Tibial artery (tissue), 4 donors: ENCODE results near the gene GALNT6.

ENCODE experiments used
- DNase-seq, 2 donors: peaks; one replicate each; pipeline ENCODE4 v3.0.0-alpha.2; 2019
- H3K27ac ChIP-seq, 2 donors: fragments of 200-600 bp; sonication (generic) in 1 of 2; 1 replicate in 1 of 2; 2 replicates in 1 of 2; pipeline ENCODE4 v1.5.1; 2018 to 2019; ENCODE audit warnings: mild to moderate bottlenecking in 1 of 2
- H3K27me3 ChIP-seq, 2 donors: fragments of 200-600 bp; sonication (generic) in 1 of 2; one replicate each; pipeline versions ENCODE4 v1.5.1 to v1.6.0; 2016 to 2019
- H3K36me3 ChIP-seq, 3 donors: fragments of 200-600 bp; sonication (generic) in 2 of 3; one replicate each; pipeline ENCODE4 v1.5.1; 2016 to 2019; ENCODE audit warnings: mild to moderate bottlenecking in 2 of 3
- H3K4me1 ChIP-seq, 4 donors: fragments of 200-600 bp; sonication (generic) in 2 of 4; 1 replicate in 3 of 4; 2 replicates in 1 of 4; pipeline ENCODE4 v1.5.1; 2016 to 2019
- H3K4me3 ChIP-seq, 2 donors: fragments of 200-600 bp; sonication (generic) in 1 of 2; 1 replicate in 1 of 2; 2 replicates in 1 of 2; pipeline ENCODE4 v1.5.1; 2018 to 2019; ENCODE audit warnings: mild to moderate bottlenecking in 2 of 2
- H3K9me3 ChIP-seq, 3 donors: fragments of 200-600 bp; sonication (generic) in 1 of 3; one replicate each; pipeline ENCODE4 v1.5.1; 2016 to 2019
- intact Hi-C: fragments of 100-400 bp; cut with DNase I; formaldehyde crosslinking; loops from one replicate; pipeline ENCODE4 v1.15.0; 2023; ENCODE audit warnings: low total_unique reads
- TF ChIP-seq, protein P1 (sequence below), 2 experiments: fragments of 200-600 bp in 1 of 2; fragments of 450-650 bp in 1 of 2; IDR thresholded peaks; one replicate each; pipeline ENCODE4 v1.5.1; 2017 to 2019; ENCODE audit warnings: antibody characterized with exemption in 2 of 2, mild to moderate bottlenecking in 1 of 2, moderate library complexity in 1 of 2

Gene GALNT6

DNA sequence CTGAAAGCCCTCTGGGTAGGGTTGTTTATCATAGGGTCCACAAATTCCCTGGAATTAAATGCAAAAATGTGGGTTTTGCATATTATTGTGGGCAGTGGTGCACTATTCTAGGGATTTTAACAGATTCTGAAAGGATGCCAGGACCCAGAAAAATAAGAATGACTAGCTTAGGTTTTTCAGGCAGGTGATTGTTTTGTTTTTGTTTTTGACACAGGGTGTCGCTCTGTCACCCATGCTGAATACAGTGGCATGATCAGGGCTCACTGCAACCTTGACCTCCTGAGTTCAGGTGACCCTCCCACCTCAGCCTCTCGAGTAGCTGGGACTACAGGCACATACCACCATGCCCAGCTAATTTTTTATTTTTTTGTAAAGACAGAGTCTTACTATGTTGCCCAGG is 19.2 kb downstream of the GALNT6 start:
- DNase-seq, result no peak
- H3K4me3 ChIP-seq, result no peak overlapping the region
- H3K27ac ChIP-seq, result peak overlapping the region; percentile 45 to 49

DNA sequence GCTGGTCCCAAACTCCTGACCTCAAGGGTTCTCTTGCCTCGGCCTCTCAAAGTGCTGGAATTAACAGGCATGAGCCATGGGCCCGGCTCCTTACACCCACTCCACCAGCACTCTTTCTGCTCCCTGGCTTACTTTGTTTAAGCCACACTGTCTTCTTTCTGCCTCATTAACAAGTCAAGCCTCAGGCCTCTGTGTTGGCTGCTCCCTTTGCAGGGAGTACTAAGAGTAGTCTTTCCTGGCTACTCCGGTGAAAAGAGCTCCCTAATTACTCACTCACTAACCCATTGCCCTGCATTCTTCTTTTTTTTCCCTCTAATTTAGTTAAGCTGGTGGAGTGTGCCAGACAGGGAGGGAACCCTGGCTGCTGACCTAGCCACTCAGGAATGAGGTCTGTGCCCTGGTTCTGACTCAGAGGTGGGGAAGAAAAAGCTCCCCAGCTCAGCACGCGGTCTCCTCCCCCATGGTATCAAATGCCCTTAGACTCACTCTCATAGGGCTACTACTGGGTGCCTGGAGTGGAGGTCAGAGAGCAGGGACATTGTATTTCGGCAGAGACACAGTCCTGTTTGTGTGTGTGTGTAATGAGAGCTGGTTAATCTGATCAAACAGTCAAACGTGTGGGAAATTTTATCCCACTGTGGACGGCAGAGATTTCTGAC is 19.8 kb downstream of the GALNT6 start:
- H3K4me1 ChIP-seq, result peaks cover 0 to 13% (median 5%) of the 10 kb centered on the region in 4 donors
- peak overlapping the region; percentile 45 to 49 for H3K27ac ChIP-seq
- TF ChIP-seq, protein P1, sequence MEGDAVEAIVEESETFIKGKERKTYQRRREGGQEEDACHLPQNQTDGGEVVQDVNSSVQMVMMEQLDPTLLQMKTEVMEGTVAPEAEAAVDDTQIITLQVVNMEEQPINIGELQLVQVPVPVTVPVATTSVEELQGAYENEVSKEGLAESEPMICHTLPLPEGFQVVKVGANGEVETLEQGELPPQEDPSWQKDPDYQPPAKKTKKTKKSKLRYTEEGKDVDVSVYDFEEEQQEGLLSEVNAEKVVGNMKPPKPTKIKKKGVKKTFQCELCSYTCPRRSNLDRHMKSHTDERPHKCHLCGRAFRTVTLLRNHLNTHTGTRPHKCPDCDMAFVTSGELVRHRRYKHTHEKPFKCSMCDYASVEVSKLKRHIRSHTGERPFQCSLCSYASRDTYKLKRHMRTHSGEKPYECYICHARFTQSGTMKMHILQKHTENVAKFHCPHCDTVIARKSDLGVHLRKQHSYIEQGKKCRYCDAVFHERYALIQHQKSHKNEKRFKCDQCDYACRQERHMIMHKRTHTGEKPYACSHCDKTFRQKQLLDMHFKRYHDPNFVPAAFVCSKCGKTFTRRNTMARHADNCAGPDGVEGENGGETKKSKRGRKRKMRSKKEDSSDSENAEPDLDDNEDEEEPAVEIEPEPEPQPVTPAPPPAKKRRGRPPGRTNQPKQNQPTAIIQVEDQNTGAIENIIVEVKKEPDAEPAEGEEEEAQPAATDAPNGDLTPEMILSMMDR (IDR thresholded peaks at IDR 0.05), result no peak
- no peak overlapping the region for H3K4me3 ChIP-seq
- no peaks in the 10 kb centered on the region for H3K36me3 ChIP-seq
- intact Hi-C loops, result no loop called here
- H3K27me3 ChIP-seq, result no peaks in the 10 kb centered on the region
- H3K9me3 ChIP-seq, result no peaks in the 10 kb centered on the region
- DNase-seq, result peak; percentile 75 to 90

More for the DNA sequence above, 19.2 kb downstream of the GALNT6 start:
- TF ChIP-seq, protein P1 (IDR thresholded peaks at IDR 0.05), result no peak
- Histone ChIP-seq H3K9me3 (no peaks in the 10 kb centered on the region), H3K27me3 (no peaks in the 10 kb centered on the region), H3K4me1 (peaks cover 0 to 13% (median 5%) of the 10 kb centered on the region in 4 donors), H3K36me3 (no peaks in the 10 kb centered on the region)
- intact Hi-C loops, result no loop called here

DNA sequence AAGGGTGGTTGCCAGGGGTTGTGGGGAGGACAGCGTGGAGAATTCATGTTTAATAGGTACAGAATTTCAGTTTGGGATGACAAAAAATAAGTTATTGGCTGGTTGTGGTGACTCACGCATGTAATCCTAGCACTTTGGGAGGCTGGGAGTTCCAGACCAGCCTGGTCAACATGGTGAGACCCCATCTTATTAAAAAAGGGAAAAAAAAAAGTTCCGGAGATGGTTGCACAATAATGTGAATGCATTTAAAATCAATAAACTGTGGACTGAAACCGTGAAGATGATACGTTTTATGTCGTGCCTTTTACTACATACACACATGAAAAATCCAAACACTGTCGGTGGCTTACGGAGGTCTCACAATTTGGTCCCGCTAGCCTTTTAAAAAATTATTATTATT is 20.5 kb downstream of the GALNT6 start:
- DNase-seq, result no peak
- no peaks in the 10 kb centered on the region for H3K27me3 ChIP-seq
- intact Hi-C loops, result no loop called here
- TF ChIP-seq, protein P1 (IDR thresholded peaks at IDR 0.05), result no peak
- H3K4me1 ChIP-seq, result peaks cover 0 to 13% (median 5%) of the 10 kb centered on the region in 4 donors
- no peaks in the 10 kb centered on the region for H3K36me3 ChIP-seq
- no peak overlapping the region for H3K27ac ChIP-seq
- no peaks in the 10 kb centered on the region for H3K9me3 ChIP-seq
- H3K4me3 ChIP-seq, result no peak overlapping the region

DNA sequence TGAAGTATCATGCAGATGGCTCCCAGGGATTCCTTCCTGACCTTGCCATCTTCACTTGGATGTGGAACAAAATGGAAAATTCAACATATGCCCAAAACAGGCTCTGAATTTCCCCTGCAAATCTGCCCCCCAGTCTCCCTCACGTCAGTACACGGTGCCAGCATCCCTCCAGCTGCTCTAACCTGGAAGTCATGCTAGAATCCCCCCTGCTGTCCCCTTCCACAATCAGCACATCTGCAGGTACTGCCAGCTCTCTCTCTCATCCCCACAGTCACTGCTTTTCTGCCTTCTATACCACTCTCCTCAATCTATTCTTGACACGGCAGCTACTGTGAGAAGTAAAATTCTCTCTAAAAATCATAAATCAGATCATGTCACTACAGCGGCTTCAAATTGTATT is 21.6 kb downstream of the GALNT6 start:
- Histone ChIP-seq H3K4me3 (no peak overlapping the region), H3K27ac (no peak overlapping the region), H3K4me1 (peaks cover 0 to 13% (median 5%) of the 10 kb centered on the region in 4 donors)

DNA sequence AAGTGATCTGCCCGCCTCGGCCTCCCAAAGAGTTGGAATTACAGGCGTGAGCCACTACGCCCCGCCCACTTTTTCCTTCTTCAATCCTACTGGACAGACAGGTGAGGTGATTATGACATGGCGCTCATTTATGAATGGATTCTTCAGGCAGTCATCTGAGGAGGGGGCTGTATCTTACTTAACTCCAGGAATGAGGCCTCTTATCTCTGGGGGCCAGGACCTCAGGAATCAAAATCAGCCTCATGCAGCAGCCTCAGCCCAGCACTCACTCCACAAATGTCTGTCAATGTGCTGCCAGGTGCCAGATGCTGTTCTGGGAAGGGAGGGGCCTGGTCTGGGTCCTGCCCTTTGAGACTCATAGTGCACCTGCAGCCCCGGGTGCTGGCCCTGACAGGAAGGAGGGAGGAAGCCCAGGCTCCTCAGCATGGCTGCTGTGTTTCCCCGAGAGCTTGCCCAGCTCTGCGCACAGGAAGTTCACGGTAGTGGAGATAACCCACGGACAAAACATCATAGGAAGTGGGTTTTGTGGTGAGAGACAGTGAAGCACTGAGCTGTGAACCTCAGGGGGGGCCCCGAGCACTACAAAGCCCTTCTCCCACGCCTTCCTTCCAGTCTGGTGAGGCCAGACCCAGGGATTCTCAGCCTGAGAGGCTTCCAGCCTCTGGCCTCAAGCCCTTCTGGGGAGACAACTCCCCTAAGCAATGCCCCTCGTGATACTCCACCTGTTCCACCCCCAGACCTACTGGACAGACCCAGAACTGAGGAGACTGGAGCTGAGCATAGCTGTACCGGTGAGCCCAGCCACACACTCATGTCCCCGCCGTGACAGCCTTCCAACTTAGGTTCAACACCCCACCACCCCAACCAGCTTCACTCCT is 22.3 kb downstream of the GALNT6 start:
- Histone ChIP-seq H3K9me3 (no peaks in the 10 kb centered on the region), H3K4me3 (no peak overlapping the region), H3K4me1 (peaks cover 0 to 13% (median 5%) of the 10 kb centered on the region in 4 donors), H3K36me3 (peaks cover 0 to 4% (median 0%) of the 10 kb centered on the region in 3 donors), H3K27ac (no peak overlapping the region), H3K27me3 (no peaks in the 10 kb centered on the region)
- DNase-seq, result no peak
- TF ChIP-seq, protein P1 (IDR thresholded peaks at IDR 0.05), result no peak
- intact Hi-C loops, result no loop called here

More for the DNA sequence above, 21.6 kb downstream of the GALNT6 start:
- Histone ChIP-seq H3K36me3 (no peaks in the 10 kb centered on the region), H3K27me3 (no peaks in the 10 kb centered on the region), H3K9me3 (no peaks in the 10 kb centered on the region)
- intact Hi-C loops, result no loop called here
- TF ChIP-seq, protein P1 (IDR thresholded peaks at IDR 0.05), result no peak
- no peak for DNase-seq
